H9 (cell line): ENCODE data around the gene PCBD2. TPM values are rescaled to one million over a fixed set of nuclear protein-coding genes. Genes with fewer than 3 reads are reported as not detected.

ENCODE experiments used
- DNase-seq: peaks from one replicate; pipeline ENCODE4 v3.0.0-alpha.2; 2017
- H2AFZ ChIP-seq: one replicate; pipeline ENCODE4 v1.6.1; 2013; ENCODE audit warnings: mild to moderate bottlenecking, low read length, control low read depth, moderate library complexity
- H2AK5ac ChIP-seq: 2 replicates; pipeline ENCODE4 v1.6.1; 2013; ENCODE audit warnings: low read length, control low read depth, mixed read lengths; ENCODE audit not compliant: insufficient read length
- H2BK120ac ChIP-seq: one replicate; pipeline ENCODE4 v1.6.1; 2013; ENCODE audit warnings: low read depth, mild to moderate bottlenecking, low read length, control low read depth, inconsistent platforms; ENCODE audit not compliant: poor library complexity, severe bottlenecking
- H2BK12ac ChIP-seq: 2 replicates; pipeline ENCODE4 v1.6.1; 2013; ENCODE audit warnings: low read length, control low read depth, mixed read lengths, low read depth; ENCODE audit not compliant: insufficient read length
- H2BK15ac ChIP-seq: 2 replicates; pipeline ENCODE4 v1.6.1; 2013; ENCODE audit warnings: low read depth, low read length, control low read depth
- H2BK20ac ChIP-seq: one replicate; pipeline ENCODE4 v1.6.1; 2013; ENCODE audit warnings: low read depth, mild to moderate bottlenecking, low read length, control low read depth, inconsistent platforms; ENCODE audit not compliant: poor library complexity, severe bottlenecking
- H2BK5ac ChIP-seq: 2 replicates; pipeline ENCODE4 v1.6.1; 2013; ENCODE audit warnings: low read length, control low read depth, mixed read lengths; ENCODE audit not compliant: insufficient read length
- H3K14ac ChIP-seq: 2 replicates; pipeline ENCODE4 v1.6.1; 2013; ENCODE audit warnings: low read length, control low read depth; ENCODE audit not compliant: insufficient read depth
- H3K18ac ChIP-seq: 2 replicates; pipeline ENCODE4 v1.6.1; 2013; ENCODE audit warnings: low read depth, mild to moderate bottlenecking, mixed read lengths, low read length, control low read depth; ENCODE audit not compliant: insufficient read length
- H3K23ac ChIP-seq: 2 replicates; pipeline ENCODE4 v1.6.1; 2013; ENCODE audit warnings: low read length, control low read depth, mixed read lengths, low read depth; ENCODE audit not compliant: insufficient read length
- H3K23me2 ChIP-seq: 2 replicates; pipeline ENCODE4 v1.6.1; 2013; ENCODE audit warnings: low read depth, mild to moderate bottlenecking, mixed read lengths, low read length, control low read depth; ENCODE audit not compliant: insufficient read length, poor library complexity, severe bottlenecking
- H3K27ac ChIP-seq: 2 replicates; pipeline ENCODE4 v1.5.1; 2013; ENCODE audit warnings: low read length, control low read depth, mixed read lengths, low read depth; ENCODE audit not compliant: insufficient read length
- H3K27me3 ChIP-seq: 2 replicates; pipeline ENCODE4 v1.6.1; 2013; ENCODE audit warnings: low read length, control low read depth, inconsistent platforms; ENCODE audit not compliant: insufficient read depth
- H3K4ac ChIP-seq: 2 replicates; pipeline ENCODE4 v1.6.1; 2013; ENCODE audit warnings: low read depth, mild to moderate bottlenecking, control low read depth, inconsistent platforms, low read length, moderate library complexity
- H3K4me1 ChIP-seq: 2 replicates; pipeline ENCODE4 v1.6.1; 2013; ENCODE audit warnings: low read length, control low read depth, inconsistent platforms; ENCODE audit not compliant: insufficient read depth
- H3K4me2 ChIP-seq: 2 replicates; pipeline ENCODE4 v1.6.1; 2013; ENCODE audit warnings: low read length, control low read depth, mixed read lengths; ENCODE audit not compliant: insufficient read length, insufficient read depth
- H3K56ac ChIP-seq: 2 replicates; pipeline ENCODE4 v1.6.1; 2013; ENCODE audit warnings: low read depth, mild to moderate bottlenecking, mixed read lengths, low read length, control low read depth; ENCODE audit not compliant: insufficient read length
- H3K79me1 ChIP-seq: 2 replicates; pipeline ENCODE4 v1.6.1; 2013; ENCODE audit warnings: low read depth, mild to moderate bottlenecking, moderate library complexity, low read length, control low read depth, inconsistent platforms; ENCODE audit not compliant: insufficient read depth, poor library complexity, severe bottlenecking
- H3K79me2 ChIP-seq: 2 replicates; pipeline ENCODE4 v1.6.1; 2013; ENCODE audit warnings: low read length, control low read depth, inconsistent platforms; ENCODE audit not compliant: insufficient read depth
- H3K9ac ChIP-seq: 2 replicates; pipeline ENCODE4 v1.6.1; 2013; ENCODE audit warnings: low read length, control low read depth, mixed read lengths; ENCODE audit not compliant: insufficient read length; ENCODE audit errors: extremely low read depth
- H3K9me3 ChIP-seq: one replicate; pipeline ENCODE4 v1.6.1; 2013; ENCODE audit warnings: low read depth, low read length, inconsistent platforms; ENCODE audit not compliant: control insufficient read depth
- H3T11ph ChIP-seq: one replicate; pipeline ENCODE4 v1.6.1; 2013; ENCODE audit warnings: mild to moderate bottlenecking, low read length, control low read depth, inconsistent platforms
- H4K20me1 ChIP-seq: one replicate; pipeline ENCODE4 v1.6.1; 2013; ENCODE audit not compliant: control insufficient read depth, insufficient read length, insufficient read depth
- H4K5ac ChIP-seq: 2 replicates; pipeline ENCODE4 v1.6.1; 2013; ENCODE audit warnings: low read depth, mild to moderate bottlenecking, mixed read lengths, low read length, control low read depth; ENCODE audit not compliant: insufficient read length
- H4K8ac ChIP-seq: replicated peaks from 2 replicates; pipeline ENCODE4 v1.6.1; 2013; ENCODE audit warnings: low read length, control low read depth, mixed read lengths, low read depth; ENCODE audit not compliant: insufficient read length
- H4K91ac ChIP-seq: 2 replicates; pipeline ENCODE4 v1.6.1; 2013; ENCODE audit warnings: low read depth, mild to moderate bottlenecking, moderate library complexity, mixed read lengths, low read length, control low read depth; ENCODE audit not compliant: insufficient read length
- H3K27ac Mint-ChIP-seq, 3 experiments: 2 replicates in 2 of 3; 3 replicates in 1 of 3; pipeline ENCODE4 v1.8.0; 2020 to 2021; ENCODE audit warnings: mixed read lengths in 3 of 3, mild to moderate bottlenecking in 1 of 3, moderate library complexity in 1 of 3
- H3K27me3 Mint-ChIP-seq: 2 replicates; pipeline ENCODE4 v1.8.0; 2021; ENCODE audit warnings: low read depth, mild to moderate bottlenecking, moderate library complexity, mixed read lengths
- H3K36me3 Mint-ChIP-seq, 3 experiments: 2 replicates in 2 of 3; 3 replicates in 1 of 3; pipeline ENCODE4 v1.8.0; 2020 to 2021; ENCODE audit warnings: low read depth in 3 of 3, mixed read lengths in 3 of 3; ENCODE audit not compliant: insufficient read depth in 1 of 3
- H3K4me1 Mint-ChIP-seq, 2 experiments: 2 replicates each; pipeline ENCODE4 v1.8.0; 2020; ENCODE audit warnings: mixed read lengths in 2 of 2
- H3K4me3 Mint-ChIP-seq, 2 experiments: 2 replicates in 1 of 2; 3 replicates in 1 of 2; pipeline ENCODE4 v1.8.0; 2020 to 2021; ENCODE audit warnings: mild to moderate bottlenecking in 2 of 2, mixed read lengths in 2 of 2, moderate library complexity in 1 of 2
- H3K9me3 Mint-ChIP-seq, 2 experiments: 2 replicates in 1 of 2; 3 replicates in 1 of 2; pipeline ENCODE4 v1.8.0; 2020; ENCODE audit warnings: mild to moderate bottlenecking in 2 of 2, mixed read lengths in 2 of 2, moderate library complexity in 1 of 2
- total RNA-seq: library from RNA; stranded (reverse); gene quantifications from 2 replicates; pipeline ENCODE4 v1.2.1, GENCODE V29; 2021
- TF ChIP-seq, protein P1 (sequence below): fragments of 200-600 bp; sonication (generic); conservative IDR thresholded peaks from 3 replicates; pipeline ENCODE4 v1.8.0; 2021; ENCODE audit warnings: antibody characterized with exemption, mild to moderate bottlenecking

Gene PCBD2
- total RNA-seq, 1 experiment from 2014 or later: 11.9 TPM

DNA sequence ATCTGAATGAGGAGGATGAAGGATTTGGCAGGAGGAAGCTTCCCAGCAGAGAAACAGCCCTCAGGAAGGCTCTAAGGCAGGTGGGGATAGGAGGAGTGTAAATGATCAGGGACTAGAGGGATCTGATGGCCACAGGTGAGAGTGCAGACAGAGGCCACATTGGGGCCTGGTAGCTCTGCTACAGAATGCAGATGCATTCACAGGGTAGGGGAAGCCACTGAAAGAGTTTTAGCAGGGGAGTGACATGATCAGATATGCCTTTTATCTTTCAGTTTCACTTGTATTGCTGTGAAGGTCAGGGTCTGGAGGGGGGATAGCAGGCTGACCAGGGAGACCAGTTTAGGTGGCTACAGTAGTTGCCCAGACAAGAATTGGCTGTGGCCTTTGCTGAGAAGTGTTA is 27.8 kb upstream of the PCBD2 start:
- Mint-ChIP-seq H3K27ac (peak overlapping the region in 2 of 3 experiments; percentile 11 to 68; a peak in 3 of 7 replicates), H3K27me3 (no peaks in the 10 kb centered on the region), H3K36me3 (peaks cover 4 to 6% (median 5%) of the 10 kb centered on the region in 3 experiments; a peak in 4 of 7 replicates), H3K9me3 (peaks cover 0 to 2% of the 10 kb centered on the region in 2 experiments; a peak in 1 of 5 replicates), H3K4me3 (no peak overlapping the region), H3K4me1 (peaks cover 21% of the 10 kb centered on the region in 2 experiments)
- H3K18ac ChIP-seq: no peak overlapping the region
- no peak overlapping the region for H2BK20ac ChIP-seq
- H3K9me3 ChIP-seq: no peaks in the 10 kb centered on the region
- no peak overlapping the region for H3K56ac ChIP-seq
- no peak overlapping the region for H3K23ac ChIP-seq
- no peak overlapping the region for H2AFZ ChIP-seq
- peaks cover 6% of the 10 kb centered on the region for H3K23me2 ChIP-seq
- H3K79me2 ChIP-seq: no peaks in the 10 kb centered on the region
- H4K5ac ChIP-seq: no peak overlapping the region
- no peaks in the 10 kb centered on the region for H3K79me1 ChIP-seq
- H3K14ac ChIP-seq: no peak overlapping the region
- H3K27me3 ChIP-seq: no peaks in the 10 kb centered on the region
- H2BK5ac ChIP-seq: no peak overlapping the region
- H4K20me1 ChIP-seq: no peaks in the 10 kb centered on the region
- no peak overlapping the region for H2BK15ac ChIP-seq
- no peaks in the 10 kb centered on the region for H3K4me1 ChIP-seq
- H4K91ac ChIP-seq: no peak overlapping the region
- no peak overlapping the region for H3K9ac ChIP-seq
- TF ChIP-seq, protein P1, sequence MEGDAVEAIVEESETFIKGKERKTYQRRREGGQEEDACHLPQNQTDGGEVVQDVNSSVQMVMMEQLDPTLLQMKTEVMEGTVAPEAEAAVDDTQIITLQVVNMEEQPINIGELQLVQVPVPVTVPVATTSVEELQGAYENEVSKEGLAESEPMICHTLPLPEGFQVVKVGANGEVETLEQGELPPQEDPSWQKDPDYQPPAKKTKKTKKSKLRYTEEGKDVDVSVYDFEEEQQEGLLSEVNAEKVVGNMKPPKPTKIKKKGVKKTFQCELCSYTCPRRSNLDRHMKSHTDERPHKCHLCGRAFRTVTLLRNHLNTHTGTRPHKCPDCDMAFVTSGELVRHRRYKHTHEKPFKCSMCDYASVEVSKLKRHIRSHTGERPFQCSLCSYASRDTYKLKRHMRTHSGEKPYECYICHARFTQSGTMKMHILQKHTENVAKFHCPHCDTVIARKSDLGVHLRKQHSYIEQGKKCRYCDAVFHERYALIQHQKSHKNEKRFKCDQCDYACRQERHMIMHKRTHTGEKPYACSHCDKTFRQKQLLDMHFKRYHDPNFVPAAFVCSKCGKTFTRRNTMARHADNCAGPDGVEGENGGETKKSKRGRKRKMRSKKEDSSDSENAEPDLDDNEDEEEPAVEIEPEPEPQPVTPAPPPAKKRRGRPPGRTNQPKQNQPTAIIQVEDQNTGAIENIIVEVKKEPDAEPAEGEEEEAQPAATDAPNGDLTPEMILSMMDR: no peak
- H3K4ac ChIP-seq: no peak overlapping the region
- DNase-seq: no peak
- H3K4me2 ChIP-seq: no peak overlapping the region
- no peak overlapping the region for H2AK5ac ChIP-seq
- no peak overlapping the region for H3T11ph ChIP-seq
- no peak overlapping the region for H2BK12ac ChIP-seq
- H3K27ac ChIP-seq: no peak overlapping the region
- H4K8ac ChIP-seq: no peak overlapping the region
- no peak overlapping the region for H2BK120ac ChIP-seq
